Endothelial cell of coronary artery (primary cell): ENCODE results near the gene CENPU. TPM values are rescaled to one million over a fixed set of nuclear protein-coding genes. Genes with fewer than 3 reads are reported as not detected.

Source experiments
- total RNA-seq: library from RNA; depleted of rRNA; stranded (reverse); fragments of >200 nt; gene quantifications from 2 replicates; pipeline ENCODE4 v1.2.3, GENCODE V29; 2014

CENPU gene
- total RNA-seq, result 7.1 and 23.0 TPM in 2 replicates

GRCh38 chr4:184733654-184734524, at the start of gene CENPU:
Gene CENPU, minus strand, starts transcription at chr4:184734096. Its CDS starts 34 bp downstream, at chr4:184734062.

GRCh38 chr4:184649026-184649970, 84.6 kb downstream of the CENPU start, which contains the start of the genes CASP3 and PRIMPOL:
Gene CASP3, minus strand, starts transcription at chr4:184649447. Its CDS starts 10,994 bp downstream, at chr4:184638453.
Gene PRIMPOL, plus strand, starts transcription at chr4:184649738. Its CDS starts 7,403 bp downstream, at chr4:184657141.

Other genes starting within 250 kb of the CENPU start
- 62.0 and 76.8 TPM in 2 replicates for gene CASP3, start 84.6 kb downstream of the CENPU start, total RNA-seq
- 8.9 and 14.0 TPM in 2 replicates for gene PRIMPOL, start 84.4 kb downstream of the CENPU start, total RNA-seq
- gene ACSL1, start 91.9 kb upstream of the CENPU start, total RNA-seq, result 24.1 and 30.5 TPM in 2 replicates